Brain microvascular endothelial cell (primary cell): Measurements from ENCODE around the gene CRTC3.

Experiments
- DNase-seq: peaks from one replicate; pipeline ENCODE4 v3.0.0-alpha.2; 2020
- H3K27ac ChIP-seq: fragments of 250-450 bp; sonication (Bioruptor Pico); 2 replicates; pipeline ENCODE4 v1.5.1; 2020; ENCODE audit warnings: mild to moderate bottlenecking, moderate library complexity
- H3K27me3 ChIP-seq: fragments of 250-450 bp; sonication (Bioruptor Pico); replicated peaks from 2 replicates; pipeline ENCODE4 v1.5.1; 2020; ENCODE audit warnings: mild to moderate bottlenecking
- H3K36me3 ChIP-seq: fragments of 250-450 bp; sonication (Bioruptor Pico); replicated peaks from 2 replicates; pipeline ENCODE4 v1.5.1; 2020; ENCODE audit warnings: mild to moderate bottlenecking
- H3K4me3 ChIP-seq: 2 replicates; pipeline ENCODE4 v1.5.1; 2011; ENCODE audit warnings: low read depth, mild to moderate bottlenecking, control low read depth, low read length, moderate library complexity
- in situ Hi-C: cut with HindIII; loops from 2 replicates; pipeline ENCODE4 v1.10.0; 2017; ENCODE audit warnings: low sequenced_read_pairs, low pct_ligation_motif_present
- TF ChIP-seq, protein P1 (sequence below): IDR thresholded peaks from 2 replicates; pipeline ENCODE4 v1.5.1; 2011; ENCODE audit warnings: low read depth, mild to moderate bottlenecking, moderate library complexity, low read length, control low read depth, inconsistent platforms; ENCODE audit errors: missing control alignments

CRTC3 gene

DNA sequence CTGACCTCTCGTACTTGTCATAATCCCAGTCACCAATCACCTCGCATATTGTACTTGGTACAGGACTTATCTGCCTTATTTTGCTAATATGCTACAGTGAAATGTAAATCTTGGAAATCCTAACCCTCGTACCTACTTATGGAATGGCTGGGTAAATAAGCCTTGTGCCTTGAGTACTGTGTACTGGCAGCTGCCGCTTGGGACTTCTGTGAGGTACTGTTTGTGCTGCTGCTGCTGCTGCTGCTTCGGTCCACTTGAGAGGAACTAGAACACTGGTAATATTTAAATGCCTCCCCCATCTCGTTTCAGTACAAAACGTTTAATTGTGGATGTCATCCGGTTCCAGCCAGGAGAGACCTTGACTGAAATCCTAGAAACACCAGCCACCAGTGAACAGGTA lies 42.5 kb upstream of the CRTC3 start:
- Histone ChIP-seq H3K27ac (no peak overlapping the region), H3K4me3 (no peak overlapping the region), H3K36me3 (peaks cover 91% of the 10 kb centered on the region), H3K27me3 (no peaks in the 10 kb centered on the region)
- in situ Hi-C loops = no loop called here
- DNase-seq = no peak
- TF ChIP-seq, protein P1, sequence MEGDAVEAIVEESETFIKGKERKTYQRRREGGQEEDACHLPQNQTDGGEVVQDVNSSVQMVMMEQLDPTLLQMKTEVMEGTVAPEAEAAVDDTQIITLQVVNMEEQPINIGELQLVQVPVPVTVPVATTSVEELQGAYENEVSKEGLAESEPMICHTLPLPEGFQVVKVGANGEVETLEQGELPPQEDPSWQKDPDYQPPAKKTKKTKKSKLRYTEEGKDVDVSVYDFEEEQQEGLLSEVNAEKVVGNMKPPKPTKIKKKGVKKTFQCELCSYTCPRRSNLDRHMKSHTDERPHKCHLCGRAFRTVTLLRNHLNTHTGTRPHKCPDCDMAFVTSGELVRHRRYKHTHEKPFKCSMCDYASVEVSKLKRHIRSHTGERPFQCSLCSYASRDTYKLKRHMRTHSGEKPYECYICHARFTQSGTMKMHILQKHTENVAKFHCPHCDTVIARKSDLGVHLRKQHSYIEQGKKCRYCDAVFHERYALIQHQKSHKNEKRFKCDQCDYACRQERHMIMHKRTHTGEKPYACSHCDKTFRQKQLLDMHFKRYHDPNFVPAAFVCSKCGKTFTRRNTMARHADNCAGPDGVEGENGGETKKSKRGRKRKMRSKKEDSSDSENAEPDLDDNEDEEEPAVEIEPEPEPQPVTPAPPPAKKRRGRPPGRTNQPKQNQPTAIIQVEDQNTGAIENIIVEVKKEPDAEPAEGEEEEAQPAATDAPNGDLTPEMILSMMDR = no peak

DNA sequence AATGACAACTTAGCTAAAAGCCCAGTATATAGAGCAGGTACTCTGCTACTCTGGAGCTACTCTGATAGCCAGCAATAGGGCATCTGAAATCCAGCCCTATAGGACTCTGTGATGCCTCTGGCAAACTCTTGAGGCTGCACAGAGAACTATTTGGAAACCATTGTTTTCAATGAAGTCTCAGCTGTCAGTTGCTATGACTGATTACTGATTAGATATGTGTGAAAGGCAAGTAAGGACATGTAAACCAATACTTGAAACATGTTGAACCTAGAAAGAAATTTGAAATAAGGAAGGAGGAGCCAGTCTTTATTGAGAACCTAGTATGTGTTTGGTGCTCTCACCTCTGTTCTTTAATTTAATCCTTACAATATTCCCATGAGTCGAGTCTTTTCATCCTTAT lies 40.2 kb upstream of the CRTC3 start:
- Histone ChIP-seq H3K36me3 (peaks cover 89% of the 10 kb centered on the region), H3K4me3 (no peak overlapping the region), H3K27ac (no peak overlapping the region), H3K27me3 (no peaks in the 10 kb centered on the region)
- TF ChIP-seq, protein P1 = no peak
- DNase-seq = no peak
- in situ Hi-C loops = no loop called here

DNA sequence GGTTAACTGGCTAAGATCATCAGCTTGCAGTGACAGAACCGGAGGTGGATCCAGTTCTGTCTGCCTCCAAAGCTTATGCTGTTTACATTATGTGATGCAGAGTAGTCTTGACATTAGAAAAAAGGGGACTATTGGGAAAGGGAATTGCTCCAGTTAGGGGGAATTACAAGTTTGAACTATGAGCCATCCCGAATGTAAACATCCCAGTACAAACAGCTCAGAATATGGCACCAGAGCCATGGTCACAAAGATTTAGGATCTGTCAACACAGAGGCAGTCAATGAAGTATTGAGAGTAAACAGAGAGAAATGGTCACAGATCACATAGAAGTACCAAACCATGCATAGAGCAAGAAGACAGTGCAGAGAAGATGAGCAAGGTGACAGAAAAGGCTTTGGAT lies 39.8 kb upstream of the CRTC3 start:
- Histone ChIP-seq H3K36me3 (peaks cover 89% of the 10 kb centered on the region), H3K4me3 (no peak overlapping the region), H3K27me3 (no peaks in the 10 kb centered on the region), H3K27ac (no peak overlapping the region)
- in situ Hi-C loops = no loop called here
- DNase-seq = no peak
- TF ChIP-seq, protein P1 = no peak

DNA sequence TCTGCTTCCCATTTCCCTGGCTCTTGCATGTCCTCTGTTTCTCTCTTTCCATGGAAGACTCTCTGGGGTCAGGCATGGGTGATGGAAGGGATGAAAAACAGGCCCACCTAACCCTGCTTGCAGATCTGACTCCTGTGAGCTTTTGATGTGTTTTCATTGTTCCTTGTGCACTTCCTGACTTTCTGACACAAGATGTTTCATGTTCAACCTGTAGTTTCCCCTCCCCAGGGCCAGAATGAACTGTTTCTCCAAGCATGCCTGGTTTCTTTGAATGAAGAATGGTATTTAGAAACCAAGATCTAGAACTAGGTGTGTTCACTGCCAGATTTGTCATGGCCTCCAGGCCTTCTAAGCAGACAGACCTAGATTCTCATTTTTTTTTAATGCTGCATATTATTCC lies 36.1 kb upstream of the CRTC3 start:
- Histone ChIP-seq H3K27me3 (no peaks in the 10 kb centered on the region), H3K36me3 (peaks cover 71% of the 10 kb centered on the region), H3K27ac (no peak overlapping the region), H3K4me3 (no peak overlapping the region)
- TF ChIP-seq, protein P1 = no peak
- in situ Hi-C loops = no loop called here
- DNase-seq = no peak

DNA sequence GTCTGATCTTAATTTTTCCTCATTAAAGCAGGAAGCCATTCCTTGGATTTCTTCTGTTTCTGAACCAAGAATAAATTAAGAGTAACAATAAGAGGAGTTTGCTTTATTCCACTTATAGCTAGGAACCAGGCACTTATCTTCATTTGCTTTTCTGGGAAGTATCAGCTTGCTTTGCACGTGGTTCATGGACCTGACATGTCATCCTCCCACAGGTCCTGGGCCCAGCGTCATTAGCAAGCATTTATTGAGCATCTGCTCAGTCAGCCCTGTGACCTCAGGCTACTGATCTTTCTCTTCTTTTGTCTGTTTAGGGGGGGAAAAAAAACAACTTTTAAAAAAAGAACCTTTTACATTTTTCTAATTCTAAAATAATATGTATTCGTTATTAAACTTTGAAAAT lies 34.7 kb upstream of the CRTC3 start:
- in situ Hi-C loops = no loop called here
- Histone ChIP-seq H3K4me3 (no peak overlapping the region), H3K27me3 (no peaks in the 10 kb centered on the region), H3K27ac (no peak overlapping the region), H3K36me3 (peaks cover 71% of the 10 kb centered on the region)
- DNase-seq = no peak
- TF ChIP-seq, protein P1 = no peak

DNA sequence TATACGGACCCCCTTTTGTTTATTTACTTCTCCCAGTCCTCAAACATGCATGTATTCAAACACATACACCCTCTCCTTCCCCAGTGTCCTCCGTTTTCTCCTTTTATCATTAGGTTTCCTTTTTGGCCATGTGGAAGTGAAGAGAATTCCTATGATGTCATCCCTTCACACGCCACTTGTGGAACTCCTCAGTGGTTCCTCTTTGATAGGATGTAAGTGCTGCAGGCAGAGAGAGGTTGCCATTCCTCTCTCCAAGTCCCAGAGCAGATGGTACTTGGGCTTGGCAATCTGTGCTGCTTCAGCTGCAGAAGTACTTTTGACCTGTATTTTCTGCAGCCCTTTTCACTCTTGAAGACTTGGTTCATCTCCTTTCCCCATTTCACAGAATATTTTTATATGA lies 32.9 kb upstream of the CRTC3 start:
- Histone ChIP-seq H3K27ac (no peak overlapping the region), H3K36me3 (peaks cover 61% of the 10 kb centered on the region), H3K27me3 (no peaks in the 10 kb centered on the region), H3K4me3 (no peak overlapping the region)
- in situ Hi-C loops = no loop called here
- DNase-seq = peak; percentile 9
- TF ChIP-seq, protein P1 = no peak
